GM21390 (cell line): ENCODE measurements around the gene LCOR.

Source experiments
- ATAC-seq: cut with Tn5 transposase; IDR thresholded peaks from one replicate; pipeline ENCODE4 v1.9.1; 2021; ENCODE audit not compliant: unreplicated experiment

Gene LCOR

GRCh38 chr10:97005349-97005748 is 173.3 kb downstream of the LCOR start:
- no peak for ATAC-seq

- ATAC-seq: no peak
Measured at GRCh38 chr10:97006364-97006763, 174.3 kb downstream of the LCOR start.

- ATAC-seq: no peak
Measured at GRCh38 chr10:97007417-97007816, 175.3 kb downstream of the LCOR start.

GRCh38 chr10:97010695-97011206 is 178.7 kb downstream of the LCOR start:
- no peak for ATAC-seq

GRCh38 chr10:97011397-97011796 is 179.3 kb downstream of the LCOR start:
- ATAC-seq: no peak

- ATAC-seq: no peak
Measured at GRCh38 chr10:97012470-97012869, 180.4 kb downstream of the LCOR start.

- ATAC-seq: no peak
Measured at GRCh38 chr10:97013568-97013967, 181.5 kb downstream of the LCOR start.

- ATAC-seq: no peak
Measured at GRCh38 chr10:97013983-97014382, 181.9 kb downstream of the LCOR start.

- no peak for ATAC-seq
Measured at GRCh38 chr10:97015240-97015639, 183.1 kb downstream of the LCOR start.

GRCh38 chr10:97016728-97017473 is 184.8 kb downstream of the LCOR start:
- ATAC-seq: peak; percentile 85

- no peak for ATAC-seq
Measured at GRCh38 chr10:97017474-97017903, 185.4 kb downstream of the LCOR start.

- ATAC-seq: no peak
Measured at GRCh38 chr10:97018251-97019212, 186.4 kb downstream of the LCOR start.

- ATAC-seq: no peak
Measured at GRCh38 chr10:97019213-97019844, 187.2 kb downstream of the LCOR start.

GRCh38 chr10:97020452-97021400 is 188.6 kb downstream of the LCOR start:
- ATAC-seq: no peak

- ATAC-seq: no peak
Measured at GRCh38 chr10:97022616-97023015, 190.5 kb downstream of the LCOR start.

GRCh38 chr10:97023401-97024167 is 191.5 kb downstream of the LCOR start:
- no peak for ATAC-seq

- no peak for ATAC-seq
Measured at GRCh38 chr10:97024168-97025073, 192.3 kb downstream of the LCOR start.

- ATAC-seq: no peak
Measured at GRCh38 chr10:97025613-97026242, 193.6 kb downstream of the LCOR start.
